HG02938 (cell line): ENCODE measurements around the gene ATP6AP1.

ENCODE experiments used
- ATAC-seq: cut with Tn5 transposase; IDR thresholded peaks from one replicate; pipeline ENCODE4 v1.9.1; 2021; ENCODE audit warnings: mild to moderate bottlenecking, moderate library complexity; ENCODE audit not compliant: unreplicated experiment

ATP6AP1 gene

GRCh38 chrX:154426916-154427770 is 1.3 kb upstream of the ATP6AP1 start:
- ATAC-seq, result no peak

GRCh38 chrX:154429711-154430110 is 1.2 kb downstream of the ATP6AP1 start:
- ATAC-seq, result no peak

- no peak for ATAC-seq
Measured at GRCh38 chrX:154430479-154430878, 2.0 kb downstream of the ATP6AP1 start.

GRCh38 chrX:154430916-154431315 is 2.4 kb downstream of the ATP6AP1 start:
- no peak for ATAC-seq

- no peak for ATAC-seq
Measured at GRCh38 chrX:154431341-154431740, 2.9 kb downstream of the ATP6AP1 start.

GRCh38 chrX:154432210-154432609 is 3.7 kb downstream of the ATP6AP1 start:
- ATAC-seq, result no peak

GRCh38 chrX:154433605-154434004 is 5.1 kb downstream of the ATP6AP1 start:
- ATAC-seq, result no peak

GRCh38 chrX:154434394-154435168 is 6.1 kb downstream of the ATP6AP1 start:
- no peak for ATAC-seq

GRCh38 chrX:154435171-154435733 is 6.8 kb downstream of the ATP6AP1 start:
- ATAC-seq, result no peak

GRCh38 chrX:154436374-154436982 is 8.0 kb downstream of the ATP6AP1 start:
- no peak for ATAC-seq

GRCh38 chrX:154436983-154437752 is 8.7 kb downstream of the ATP6AP1 start, which contains the start of gene GDI1:
Gene GDI1 (plus strand): TSS chrX:154437154. CDS start chrX:154437255, 101 bp downstream.
- ATAC-seq, result no peak

- no peak for ATAC-seq
Measured at GRCh38 chrX:154437971-154438893, 9.8 kb downstream of the ATP6AP1 start.

- ATAC-seq, result no peak
Measured at GRCh38 chrX:154439841-154440240, 11.4 kb downstream of the ATP6AP1 start.

- no peak for ATAC-seq
Measured at GRCh38 chrX:154440623-154441357, 12.3 kb downstream of the ATP6AP1 start.

- no peak for ATAC-seq
Measured at GRCh38 chrX:154441564-154441963, 13.1 kb downstream of the ATP6AP1 start.

- ATAC-seq, result no peak
Measured at GRCh38 chrX:154441984-154442707, 13.7 kb downstream of the ATP6AP1 start.

GRCh38 chrX:154443479-154443910 is 15.0 kb downstream of the ATP6AP1 start:
- no peak for ATAC-seq
